HPDE6-E6E7 (cell line): ENCODE data around the gene NR5A2.

Experiments
- DNase-seq: peaks from one replicate; pipeline ENCODE4 v3.0.0; 2011; ENCODE audit warnings: missing footprints; ENCODE audit errors: extremely low spot score

Gene NR5A2

GRCh38 chr1:200205216-200205995 lies 177.9 kb downstream of the NR5A2 start:
- DNase-seq = no peak

GRCh38 chr1:200206340-200206739 lies 178.8 kb downstream of the NR5A2 start:
- DNase-seq = peak; percentile 67

- DNase-seq = no peak
Measured at GRCh38 chr1:200206761-200207160, 179.3 kb downstream of the NR5A2 start.

GRCh38 chr1:200207711-200208126 lies 180.2 kb downstream of the NR5A2 start:
- DNase-seq = no peak

- DNase-seq = peak; percentile 38
Measured at GRCh38 chr1:200211157-200211556, 183.6 kb downstream of the NR5A2 start.

- no peak for DNase-seq
Measured at GRCh38 chr1:200213392-200213791, 185.9 kb downstream of the NR5A2 start.

- DNase-seq = no peak
Measured at GRCh38 chr1:200213921-200214320, 186.4 kb downstream of the NR5A2 start.

GRCh38 chr1:200215350-200215749 lies 187.8 kb downstream of the NR5A2 start:
- DNase-seq = no peak

GRCh38 chr1:200217703-200218102 lies 190.2 kb downstream of the NR5A2 start:
- no peak for DNase-seq

GRCh38 chr1:200221614-200222282 lies 194.2 kb downstream of the NR5A2 start:
- no peak for DNase-seq

GRCh38 chr1:200223207-200223606 lies 195.7 kb downstream of the NR5A2 start:
- DNase-seq = no peak

- no peak for DNase-seq
Measured at GRCh38 chr1:200223613-200224012, 196.1 kb downstream of the NR5A2 start.

GRCh38 chr1:200224315-200224714 lies 196.8 kb downstream of the NR5A2 start:
- DNase-seq = no peak

- DNase-seq = no peak
Measured at GRCh38 chr1:200226268-200226968, 198.9 kb downstream of the NR5A2 start.

- peak; percentile 31 for DNase-seq
Measured at GRCh38 chr1:200226969-200227303, 199.4 kb downstream of the NR5A2 start.
